Measurements from ENCODE around the gene TMEM53. TPM values are rescaled to one million over a fixed set of nuclear protein-coding genes. Genes with fewer than 3 reads are reported as not detected.

Gene TMEM53
- 1 to 10 TPM; 3.0 to 3.5 TPM for total RNA-seq

DNA sequence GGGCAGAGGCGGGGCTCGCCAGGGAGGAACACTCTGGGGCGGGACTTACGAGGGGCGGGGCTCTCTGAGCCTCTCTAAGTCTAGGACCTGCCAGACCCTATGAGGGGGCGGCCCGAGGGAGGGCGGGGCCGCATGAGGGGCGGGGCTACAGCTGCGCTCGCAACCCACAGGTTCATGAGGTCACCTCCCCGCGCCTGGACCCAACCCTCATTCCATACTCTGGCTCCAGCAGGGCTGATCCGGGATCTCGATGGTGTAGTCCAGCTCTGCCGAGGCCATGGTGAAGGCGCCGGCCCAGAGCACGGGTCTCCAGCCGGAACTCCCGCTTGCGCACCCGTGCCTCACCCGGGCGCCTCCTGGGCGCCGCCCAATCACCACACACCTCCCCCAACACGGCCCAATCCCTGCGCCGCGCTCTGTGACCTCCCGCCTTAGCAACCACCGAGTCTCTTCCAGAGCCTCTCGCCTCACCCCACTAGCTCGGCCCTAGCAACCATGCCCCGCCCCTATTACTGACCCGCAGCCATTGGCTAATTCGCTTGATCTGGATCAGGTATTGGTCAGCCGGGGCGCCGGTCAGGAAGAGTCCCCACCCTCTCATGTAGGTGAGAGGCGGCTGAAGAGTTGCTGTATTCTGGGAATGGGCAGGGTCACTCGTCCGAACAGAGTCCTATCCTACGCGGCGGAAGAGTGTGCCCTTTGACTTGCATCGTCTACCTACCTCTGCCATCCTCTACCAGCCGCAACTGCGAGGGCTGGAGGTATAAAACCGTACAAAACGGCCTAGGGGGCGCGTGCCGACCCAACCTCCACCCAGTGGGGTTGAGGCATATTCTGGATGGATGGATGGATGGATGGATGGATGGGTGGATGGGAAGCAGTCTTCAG lies at the start of gene TMEM53, which contains the start of gene ARMH1:
TSS of gene TMEM53 (minus strand) at position 369 of the 888 bp plus-strand sequence. CDS start at position 279, 90 bp downstream.
TSS of gene ARMH1 (plus strand) at position 602 of the 888 bp plus-strand sequence. CDS start 14,984 bp downstream, outside the sequence.
- POLR2A ChIA-PET, result interaction anchor here (1.0 to 1.5 kb wide), 3 partner anchors 43 to 1024 kb away, joined by 3 to 17 read pairs (median 5); partner anchors contain the start of gene KDM4A
- no peaks in the 10 kb centered on the region for H3K27me3 Mint-ChIP-seq

DNA sequence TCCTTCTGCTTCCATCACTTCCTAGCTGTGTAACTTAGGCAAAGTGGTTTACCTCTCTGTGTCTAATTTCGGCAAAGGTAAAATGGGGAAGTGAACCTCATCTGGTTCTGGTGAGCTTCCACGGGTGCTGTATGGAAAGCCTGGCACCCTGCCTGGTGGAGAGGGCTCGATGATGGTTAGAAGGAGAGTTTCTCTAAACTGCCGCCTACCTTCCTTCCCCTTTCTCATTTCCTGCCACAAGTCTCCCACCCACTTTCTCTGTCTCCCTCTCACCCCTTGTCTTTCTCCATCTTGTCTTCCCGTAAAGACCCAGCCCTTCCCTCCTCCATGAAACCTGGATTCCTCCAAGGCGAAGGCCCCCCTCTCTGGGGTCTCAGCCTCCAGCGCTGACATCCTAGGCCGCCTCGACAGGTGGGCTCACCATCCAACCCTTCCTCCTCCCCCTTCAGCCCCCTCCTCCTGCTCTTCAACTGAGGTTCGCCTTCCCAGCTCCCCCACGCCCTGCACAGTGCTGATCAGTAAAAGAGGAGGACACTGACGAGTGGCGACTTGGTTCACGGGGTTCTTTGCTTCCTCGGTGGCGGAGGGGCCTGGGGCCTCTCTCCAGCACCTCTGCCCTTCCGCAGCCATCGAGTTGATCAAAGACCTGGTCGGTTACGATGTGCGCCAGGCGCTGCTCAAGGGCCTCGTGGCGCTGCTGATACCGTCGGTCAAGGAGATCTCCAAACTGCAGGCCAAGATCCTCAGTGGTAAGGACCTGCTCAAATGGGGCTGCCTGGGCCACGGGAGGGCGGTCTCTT lies 49.4 kb upstream of the TMEM53 start:
- DNase-seq, result peak; percentile 39
- Mint-ChIP-seq H3K36me3 (ENCODE audit: low read depth) (peaks cover 8% of the 10 kb centered on the region), H3K27ac (peak overlapping the region; percentile 97), H3K4me3 (peak overlapping the region; percentile 64), H3K9me3 (no peaks in the 10 kb centered on the region), H3K27me3 (no peaks in the 10 kb centered on the region), H3K4me1 (peaks cover 68% of the 10 kb centered on the region)
- ChIA-PET CTCF (interaction anchor here (0.9 to 4.2 kb wide), 2 partner anchors 11 to 62 kb away, joined by 3 to 29 read pairs; no protein-coding TSS in a partner anchor), POLR2A (interaction anchor here (0.6 kb wide), 1 partner anchor 779 kb away, joined by 3 read pairs; no protein-coding TSS in a partner anchor)

More for the DNA sequence above, at the start of gene TMEM53, which contains the start of gene ARMH1:
- peaks cover 32% of the 10 kb centered on the region for H3K4me1 Mint-ChIP-seq
- H3K9me3 Mint-ChIP-seq, result no peaks in the 10 kb centered on the region
- CTCF ChIA-PET, result interaction anchor here (0.6 to 3.3 kb wide), 9 partner anchors 10 to 592 kb away, joined by 3 to 17 read pairs (median 3); partner anchors contain the start of gene RPS8
- peak within 1 kb of the TSS; percentile 83 for H3K4me3 Mint-ChIP-seq
- H3K27ac Mint-ChIP-seq, result peak within 1 kb of the TSS; percentile 82
- no peaks in the 10 kb centered on the region for H3K36me3 Mint-ChIP-seq (ENCODE audit: low read depth)
- DNase-seq, result peak; percentile 99

DNA sequence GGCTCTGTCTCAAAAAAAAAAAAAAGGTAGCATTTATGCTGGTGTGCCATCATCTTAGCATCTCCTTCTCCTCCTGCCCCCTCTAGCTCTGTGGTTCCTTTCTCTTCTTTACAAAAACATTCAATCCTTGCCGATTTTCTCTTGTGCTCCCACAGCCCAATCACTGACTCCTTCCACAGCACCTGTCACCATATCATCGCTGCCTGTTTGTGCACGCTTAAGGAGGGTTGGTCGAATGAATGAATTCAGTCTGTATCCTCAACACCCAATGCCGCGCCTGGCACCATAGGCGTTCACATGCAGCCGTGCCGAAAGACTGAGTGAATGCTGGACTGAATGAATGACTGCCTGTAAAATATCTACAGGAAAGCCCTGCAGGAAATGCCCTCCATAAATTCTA lies 48.8 kb upstream of the TMEM53 start:
- Mint-ChIP-seq H3K36me3 (ENCODE audit: low read depth) (peaks cover 8% of the 10 kb centered on the region), H3K9me3 (no peaks in the 10 kb centered on the region), H3K27me3 (no peaks in the 10 kb centered on the region), H3K27ac (peak overlapping the region; percentile 97), H3K4me1 (peaks cover 69% of the 10 kb centered on the region), H3K4me3 (peak overlapping the region; percentile 64)
- POLR2A ChIA-PET, result interaction anchor here (0.6 to 2.0 kb wide), 2 partner anchors 86 to 780 kb away, joined by 3 to 31 read pairs; partner anchors contain the start of genes BTBD19 and DYNLT4
- CTCF ChIA-PET, result interaction anchor here (0.9 to 4.2 kb wide), 2 partner anchors 12 to 62 kb away, joined by 3 to 29 read pairs; no protein-coding TSS in a partner anchor
- peak; percentile 29 for DNase-seq

DNA sequence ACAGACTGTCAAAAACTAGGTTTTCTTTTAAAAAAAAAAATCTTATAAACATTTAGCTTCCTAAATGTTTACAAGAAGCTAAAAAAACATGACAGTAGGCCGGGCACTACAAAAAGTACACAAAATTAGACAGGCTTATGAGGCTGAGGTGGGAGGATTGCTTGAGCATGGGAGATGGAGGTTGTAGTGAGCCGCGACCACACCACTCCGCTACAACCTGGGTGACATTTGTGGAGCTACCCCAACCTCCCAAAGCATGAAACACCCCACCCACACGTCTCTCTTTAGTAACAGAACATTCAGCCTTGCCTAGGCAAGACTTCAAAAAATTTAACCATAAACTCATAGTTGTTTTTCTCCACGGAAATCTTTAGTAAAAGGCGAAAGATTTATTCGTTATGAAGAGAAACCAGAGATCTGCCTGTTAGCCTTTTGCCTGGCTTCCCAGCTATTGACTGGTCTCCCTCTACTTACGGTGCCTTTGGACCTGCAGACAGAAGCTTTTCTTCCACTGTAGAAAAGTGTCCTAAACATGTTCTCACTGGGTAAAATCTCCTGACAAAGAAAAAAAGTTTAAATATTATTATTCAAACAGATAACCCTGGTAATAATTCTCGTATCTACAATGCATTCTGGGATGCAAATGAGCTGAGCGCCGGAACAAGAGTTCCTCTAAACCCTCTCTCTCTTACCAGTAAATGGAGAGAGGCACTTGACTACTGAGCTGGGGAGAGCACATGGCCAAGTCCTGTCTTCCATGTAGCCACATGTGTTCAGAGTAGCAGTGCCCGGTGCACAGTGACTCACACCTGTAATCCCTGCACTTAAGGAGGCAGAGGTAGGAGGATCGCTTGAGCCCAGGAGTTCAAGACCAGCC lies 47.4 kb upstream of the TMEM53 start:
- POLR2A ChIA-PET, result interaction anchor here (0.6 to 2.9 kb wide), 28 partner anchors 9 to 1945 kb away, joined by 3 to 128 read pairs (median 6); partner anchors contain the start of genes AKR1A1, ARMH1, BTBD19 and CCDC163
- Mint-ChIP-seq H3K4me1 (peaks cover 72% of the 10 kb centered on the region), H3K9me3 (no peaks in the 10 kb centered on the region), H3K27me3 (no peaks in the 10 kb centered on the region), H3K27ac (peak overlapping the region; percentile 97), H3K4me3 (peak overlapping the region; percentile 43), H3K36me3 (ENCODE audit: low read depth) (peaks cover 8% of the 10 kb centered on the region)
- CTCF ChIA-PET, result interaction anchor here (0.6 to 4.2 kb wide), 13 partner anchors 8 to 584 kb away, joined by 3 to 29 read pairs (median 5); partner anchors contain the start of genes PLK3 and RNU5D-1
- peak; percentile 85 for DNase-seq

DNA sequence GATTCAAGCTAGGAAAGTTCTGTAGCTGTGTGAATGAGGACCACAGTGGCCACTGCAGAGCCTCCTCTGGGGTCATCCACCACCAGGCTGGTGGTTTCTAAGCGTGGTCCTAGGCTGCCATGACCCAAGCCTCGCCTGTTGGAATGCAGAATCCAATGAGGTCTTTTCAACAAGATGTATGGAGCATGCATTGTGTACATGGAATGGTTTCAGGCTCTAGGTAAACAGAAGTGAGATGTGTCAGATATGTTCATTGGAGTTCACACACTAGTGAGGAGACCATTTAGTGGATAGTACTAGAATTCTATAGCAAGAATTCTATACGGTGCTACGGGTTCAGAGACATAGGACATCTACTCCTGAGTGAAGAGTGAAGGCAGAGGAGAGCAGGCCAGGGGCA lies 46.0 kb upstream of the TMEM53 start:
- ChIA-PET POLR2A (interaction anchor here (2.9 kb wide), 1 partner anchor 10 kb away, joined by 128 read pairs; the partner anchor contains the start of gene RNU5D-1), CTCF (interaction anchor here (1.5 to 4.2 kb wide), 7 partner anchors 8 to 103 kb away, joined by 4 to 29 read pairs (median 6); partner anchors contain the start of gene RNU5D-1)
- Mint-ChIP-seq H3K4me3 (no peak overlapping the region), H3K27ac (peak overlapping the region; percentile 97), H3K36me3 (ENCODE audit: low read depth) (peaks cover 5% of the 10 kb centered on the region), H3K4me1 (peaks cover 78% of the 10 kb centered on the region), H3K27me3 (no peaks in the 10 kb centered on the region), H3K9me3 (no peaks in the 10 kb centered on the region)
- no peak for DNase-seq

DNA sequence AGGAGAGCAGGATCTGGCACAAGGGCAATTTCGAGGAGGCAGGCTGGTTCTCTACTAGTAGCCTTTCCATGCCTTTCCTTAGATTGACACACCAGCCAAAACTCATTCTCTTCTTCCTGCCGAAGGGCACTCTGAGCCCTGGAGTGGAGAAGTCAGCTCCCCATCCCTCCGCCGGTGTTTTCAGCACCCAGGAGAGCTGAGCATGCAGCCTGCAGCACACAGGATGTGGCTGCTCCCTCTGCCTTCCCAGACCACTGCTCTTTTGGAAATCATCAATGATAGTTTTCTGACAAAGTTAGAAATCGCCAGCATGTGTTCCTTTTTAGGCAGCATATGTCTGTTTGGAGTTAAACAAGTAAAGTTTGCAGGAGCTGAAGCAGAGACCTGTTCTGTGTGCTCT lies 45.0 kb upstream of the TMEM53 start:
- Mint-ChIP-seq H3K4me3 (peak overlapping the region; percentile 23), H3K27me3 (no peaks in the 10 kb centered on the region), H3K27ac (no peak overlapping the region), H3K4me1 (peaks cover 80% of the 10 kb centered on the region), H3K9me3 (no peaks in the 10 kb centered on the region), H3K36me3 (ENCODE audit: low read depth) (peaks cover 4% of the 10 kb centered on the region)
- ChIA-PET POLR2A (no interaction called here), CTCF (interaction anchor here (1.2 to 3.1 kb wide), 4 partner anchors 12 to 26 kb away, joined by 3 to 19 read pairs (median 5); partner anchors contain the start of gene RNU5D-1)
- DNase-seq, result peak; percentile 24

DNA sequence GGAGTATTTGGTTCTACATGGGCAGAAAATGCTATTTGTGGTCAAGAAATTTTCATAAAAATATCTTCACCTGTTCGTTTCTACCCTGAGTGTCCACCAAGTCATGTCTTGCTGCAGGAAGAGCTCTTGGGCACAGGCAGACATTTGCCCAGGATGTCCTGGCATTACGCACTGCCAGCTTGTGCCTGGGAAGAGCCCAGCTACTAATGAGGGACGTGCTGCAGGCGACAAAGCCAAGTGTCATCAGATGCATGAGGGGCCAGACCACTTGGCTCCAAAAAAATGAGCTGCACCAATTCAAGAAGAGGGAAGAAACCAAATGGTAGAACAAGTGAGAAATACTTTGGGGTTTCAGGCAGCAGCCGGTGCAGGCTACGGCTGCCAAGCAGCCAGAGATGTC lies 43.8 kb upstream of the TMEM53 start:
- H3K27me3 Mint-ChIP-seq, result no peaks in the 10 kb centered on the region
- no peak overlapping the region for H3K27ac Mint-ChIP-seq
- no peak for DNase-seq
- no peak overlapping the region for H3K4me3 Mint-ChIP-seq
- ChIA-PET CTCF (interaction anchor here (1.4 to 3.3 kb wide), 4 partner anchors 11 to 26 kb away, joined by 3 to 8 read pairs (median 7); no protein-coding TSS in a partner anchor), POLR2A (no interaction called here)
- H3K4me1 Mint-ChIP-seq, result peaks cover 71% of the 10 kb centered on the region
- H3K9me3 Mint-ChIP-seq, result no peaks in the 10 kb centered on the region
- no peaks in the 10 kb centered on the region for H3K36me3 Mint-ChIP-seq (ENCODE audit: low read depth)

- CTCF ChIA-PET, result interaction anchor here (1.4 to 3.3 kb wide), 3 partner anchors 11 to 26 kb away, joined by 3 to 8 read pairs (median 8); no protein-coding TSS in a partner anchor
- POLR2A ChIA-PET, result no interaction called here
- Mint-ChIP-seq H3K4me3 (no peak overlapping the region), H3K27ac (no peak overlapping the region), H3K9me3 (no peaks in the 10 kb centered on the region), H3K36me3 (ENCODE audit: low read depth) (no peaks in the 10 kb centered on the region), H3K27me3 (no peaks in the 10 kb centered on the region), H3K4me1 (peaks cover 67% of the 10 kb centered on the region)
- no peak for DNase-seq
Observed at GRCh38 chr1:44717653-44718052, 43.4 kb upstream of the TMEM53 start.

GRCh38 chr1:44717156-44717555 lies 42.9 kb upstream of the TMEM53 start:
- H3K4me3 Mint-ChIP-seq, result no peak overlapping the region
- peaks cover 67% of the 10 kb centered on the region for H3K4me1 Mint-ChIP-seq
- DNase-seq, result no peak
- POLR2A ChIA-PET, result no interaction called here
- CTCF ChIA-PET, result interaction anchor here (1.4 to 3.3 kb wide), 3 partner anchors 11 to 25 kb away, joined by 3 to 8 read pairs (median 8); no protein-coding TSS in a partner anchor
- no peaks in the 10 kb centered on the region for H3K27me3 Mint-ChIP-seq
- no peak overlapping the region for H3K27ac Mint-ChIP-seq
- no peaks in the 10 kb centered on the region for H3K9me3 Mint-ChIP-seq
- no peaks in the 10 kb centered on the region for H3K36me3 Mint-ChIP-seq (ENCODE audit: low read depth)

DNA sequence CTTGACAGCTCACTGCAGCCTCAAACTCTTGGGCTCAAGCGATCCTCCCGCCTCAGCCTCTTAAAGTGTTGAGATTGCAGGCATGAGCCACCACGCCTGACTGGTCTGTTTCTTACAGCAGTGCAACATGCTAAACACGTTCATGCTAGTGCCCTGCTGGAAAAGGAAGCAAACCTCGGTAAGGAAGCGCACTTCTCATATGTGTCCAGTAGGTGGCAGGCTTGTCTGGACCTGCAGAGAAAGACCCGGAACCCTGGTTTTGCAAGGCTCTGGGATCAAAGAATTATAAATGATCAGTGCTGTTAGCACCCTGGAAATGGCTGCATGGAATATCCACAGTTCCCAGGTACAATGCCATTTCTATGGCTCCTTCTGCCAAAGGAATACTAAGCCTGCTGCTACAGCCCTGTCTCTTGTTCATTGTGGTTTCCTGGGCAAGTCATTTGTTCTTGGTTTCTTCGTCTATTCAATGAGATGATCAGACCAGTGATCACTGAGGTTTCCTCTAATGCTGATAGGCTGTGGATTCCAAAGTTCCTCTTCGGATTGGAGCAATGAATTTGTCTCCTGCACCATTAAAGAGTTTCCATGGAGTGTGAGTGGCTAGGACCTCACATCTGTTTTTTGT lies 40.8 kb upstream of the TMEM53 start:
- no peaks in the 10 kb centered on the region for H3K36me3 Mint-ChIP-seq (ENCODE audit: low read depth)
- peak overlapping the region; percentile 76 for H3K27ac Mint-ChIP-seq
- peaks cover 47% of the 10 kb centered on the region for H3K4me1 Mint-ChIP-seq
- peak; percentile 81 for DNase-seq
- POLR2A ChIA-PET, result no interaction called here
- no peaks in the 10 kb centered on the region for H3K9me3 Mint-ChIP-seq
- CTCF ChIA-PET, result interaction anchor here (0.6 to 3.3 kb wide), 7 partner anchors 11 to 849 kb away, joined by 3 to 8 read pairs (median 4); no protein-coding TSS in a partner anchor
- peak overlapping the region; percentile 44 for H3K4me3 Mint-ChIP-seq
- H3K27me3 Mint-ChIP-seq, result peaks cover 13% of the 10 kb centered on the region

DNA sequence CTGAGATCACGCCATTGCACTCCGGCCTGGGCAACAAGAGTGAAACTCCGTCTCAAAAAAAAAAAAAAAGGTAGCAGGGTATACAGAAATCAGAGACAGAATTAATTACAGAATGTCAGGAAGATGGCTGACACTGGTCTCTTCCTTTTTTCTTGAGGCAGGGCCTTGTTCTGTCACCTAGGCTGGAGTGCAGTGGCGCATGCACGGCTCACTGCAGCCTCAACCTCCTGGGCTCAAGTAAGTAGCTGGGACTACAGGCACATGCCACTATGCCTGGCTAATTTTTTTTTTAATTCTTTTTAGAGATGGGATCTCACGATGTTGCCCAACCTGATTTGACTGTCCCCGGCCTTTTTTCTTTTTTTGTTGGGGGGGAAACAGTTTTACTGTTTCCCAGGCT lies 40.3 kb upstream of the TMEM53 start:
- CTCF ChIA-PET, result interaction anchor here (0.7 to 1.2 kb wide), 6 partner anchors 16 to 849 kb away, joined by 3 to 5 read pairs (median 3); no protein-coding TSS in a partner anchor
- H3K4me3 Mint-ChIP-seq, result no peak overlapping the region
- no peaks in the 10 kb centered on the region for H3K36me3 Mint-ChIP-seq (ENCODE audit: low read depth)
- peaks cover 44% of the 10 kb centered on the region for H3K4me1 Mint-ChIP-seq
- no peak for DNase-seq
- H3K27me3 Mint-ChIP-seq, result peaks cover 13% of the 10 kb centered on the region
- no peaks in the 10 kb centered on the region for H3K9me3 Mint-ChIP-seq
- peak overlapping the region; percentile 76 for H3K27ac Mint-ChIP-seq
- POLR2A ChIA-PET, result no interaction called here

Data from activated CD4-positive, alpha-beta T cell treated with anti-CD3 and anti-CD28 coated beads, Interleukin-2, amount 10 ng/mL, durations not matched to agents 7 days and 5 days (primary cell).